H1 (cell line): ENCODE results near the gene ACHE. TPM values are rescaled to one million over a fixed set of nuclear protein-coding genes. Genes with fewer than 3 reads are reported as not detected.

Experiments
- CTCF ChIA-PET: fragments of 300-600 bp; sonication (Branson Sonifier 250); formaldehyde crosslinking; loops from one replicate; lab custom pipeline; 2021; ENCODE audit not compliant: partially characterized antibody; lab: Charles Lee
- POLR2A ChIA-PET: fragments of 300-600 bp; sonication (Branson Sonifier 250); formaldehyde crosslinking; loops from one replicate; lab custom pipeline; 2021; ENCODE audit warnings: inconsistent platforms; ENCODE audit not compliant: partially characterized antibody; lab: Charles Lee
- DNase-seq, 2 experiments: peaks; one replicate each; pipeline versions ENCODE4 v3.0.0 to v3.0.0-alpha.2; 2010 to 2022; ENCODE audit warnings: low spot score in 2 of 2, low read depth in 1 of 2, mixed read lengths in 1 of 2
- FAIRE-seq: peaks from 2 replicates; lab custom pipeline; 2011; peaks lifted over from hg19 to GRCh38; lab: Jason Lieb, UNC
- H2AFZ ChIP-seq: 2 replicates; pipeline ENCODE4 v1.8.1; 2012; ENCODE audit warnings: low read length, inconsistent platforms
- H2AK5ac ChIP-seq: 2 replicates; pipeline ENCODE4 v1.6.1; 2013; ENCODE audit warnings: low read depth, low read length
- H2BK120ac ChIP-seq: replicated peaks from 2 replicates; pipeline ENCODE3; 2013; ENCODE audit warnings: low read depth, low read length, inconsistent platforms
- H2BK12ac ChIP-seq: 2 replicates; pipeline ENCODE4 v1.6.1; 2013; ENCODE audit warnings: low read depth, low read length
- H2BK15ac ChIP-seq: 2 replicates; pipeline ENCODE4 v1.6.1; 2013; ENCODE audit warnings: low read length
- H2BK20ac ChIP-seq: 2 replicates; pipeline ENCODE4 v1.6.1; 2013; ENCODE audit warnings: low read length
- H2BK5ac ChIP-seq: 2 replicates; pipeline ENCODE4 v1.6.1; 2013; ENCODE audit warnings: low read depth, low read length
- H3K14ac ChIP-seq: 2 replicates; pipeline ENCODE4 v1.6.1; 2013; ENCODE audit warnings: inconsistent platforms; ENCODE audit not compliant: insufficient read length
- H3K18ac ChIP-seq: 2 replicates; pipeline ENCODE4 v1.6.1; 2013; ENCODE audit warnings: low read length; ENCODE audit errors: extremely low read depth
- H3K23ac ChIP-seq: 2 replicates; pipeline ENCODE4 v1.6.1; 2013; ENCODE audit warnings: inconsistent platforms; ENCODE audit not compliant: insufficient read length
- H3K23me2 ChIP-seq: 2 replicates; pipeline ENCODE4 v1.6.1; 2013; ENCODE audit warnings: low read depth, low read length
- H3K27ac ChIP-seq: 2 replicates; pipeline ENCODE4 v1.6.1; 2011; ENCODE audit warnings: low read depth, low read length, inconsistent platforms
- H3K27me3 ChIP-seq, 4 experiments: replicated peaks in 1 of 4; 1 replicate in 1 of 4; 2 replicates in 3 of 4; pipeline versions ENCODE4 v1.6.1 to v1.8.1; 2011 to 2013; ENCODE audit warnings: low read length in 3 of 4, mild to moderate bottlenecking in 3 of 4, inconsistent platforms in 2 of 4, mixed read lengths in 2 of 4, moderate library complexity in 1 of 4; ENCODE audit not compliant: control insufficient read depth in 3 of 4, insufficient read depth in 3 of 4; ENCODE audit errors: extremely low read depth in 1 of 4
- H3K36me3 ChIP-seq, 4 experiments: 2 replicates each; pipeline versions ENCODE4 v1.6.1 to v1.8.1; 2011 to 2013; ENCODE audit warnings: mild to moderate bottlenecking in 4 of 4, low read length in 3 of 4, moderate library complexity in 2 of 4, control low read depth in 1 of 4, inconsistent platforms in 1 of 4; ENCODE audit not compliant: insufficient read depth in 4 of 4, control insufficient read depth in 2 of 4
- H3K4ac ChIP-seq: replicated peaks from 2 replicates; pipeline ENCODE3; 2013; ENCODE audit warnings: low read length, low read depth, mixed read lengths, inconsistent platforms; ENCODE audit not compliant: insufficient read length
- H3K4me1 ChIP-seq, 4 experiments: replicated peaks in 1 of 4; 1 replicate in 1 of 4; 2 replicates in 3 of 4; pipeline versions ENCODE4 v1.6.1 to v1.8.1; 2011 to 2013; ENCODE audit warnings: low read length in 3 of 4, inconsistent platforms in 2 of 4, mixed read lengths in 1 of 4; ENCODE audit not compliant: insufficient read depth in 4 of 4, control insufficient read depth in 3 of 4
- H3K4me2 ChIP-seq, 2 experiments: 2 replicates each; pipeline versions ENCODE4 v1.6.1 to v1.8.1; 2011 to 2013; ENCODE audit warnings: low read depth in 2 of 2, low read length in 2 of 2, control low read depth in 1 of 2, inconsistent platforms in 1 of 2, mild to moderate bottlenecking in 1 of 2; ENCODE audit not compliant: insufficient read depth in 1 of 2
- H3K4me3 ChIP-seq, 4 experiments: fragments of 200-600, 300-600 bp in 1 of 4; sonication (generic), shearing (Covaris generic), sonication (Bioruptor Twin) in 1 of 4; 2 replicates each; pipeline versions ENCODE4 v1.5.1 to v1.8.1; 2011 to 2016; ENCODE audit warnings: low read length in 4 of 4, low read depth in 3 of 4, control low read depth in 2 of 4, inconsistent platforms in 2 of 4, mild to moderate bottlenecking in 2 of 4, mixed read lengths in 1 of 4, moderate library complexity in 1 of 4; ENCODE audit not compliant: insufficient read depth in 2 of 4; ENCODE audit errors: extremely low read depth in 1 of 4
- H3K56ac ChIP-seq: replicated peaks from 2 replicates; pipeline ENCODE3; 2013; ENCODE audit warnings: low read depth, mild to moderate bottlenecking, mixed read lengths, low read length, inconsistent platforms; ENCODE audit not compliant: insufficient read length
- H3K79me1 ChIP-seq: 2 replicates; pipeline ENCODE4 v1.6.1; 2013; ENCODE audit warnings: low read depth, low read length, control low read depth
- H3K79me2 ChIP-seq, 2 experiments: 2 replicates each; pipeline versions ENCODE4 v1.6.1 to v1.8.1; 2012 to 2013; ENCODE audit warnings: low read length in 2 of 2, mild to moderate bottlenecking in 2 of 2, inconsistent platforms in 1 of 2; ENCODE audit not compliant: insufficient read depth in 2 of 2, control insufficient read depth in 1 of 2
- H3K9ac ChIP-seq, 4 experiments: replicated peaks in 1 of 4; 1 replicate in 1 of 4; 2 replicates in 3 of 4; pipeline versions ENCODE4 v1.6.1 to v1.8.1; 2011 to 2013; ENCODE audit warnings: low read depth in 3 of 4, low read length in 3 of 4, control low read depth in 2 of 4, mild to moderate bottlenecking in 2 of 4, moderate library complexity in 2 of 4, inconsistent platforms in 1 of 4; ENCODE audit errors: extremely low read depth in 1 of 4
- H3K9me3 ChIP-seq, 2 experiments: 2 replicates each; pipeline versions ENCODE4 v1.6.1 to v1.8.1; 2012 to 2013; ENCODE audit warnings: mild to moderate bottlenecking in 2 of 2, moderate library complexity in 2 of 2, control low read depth in 1 of 2, inconsistent platforms in 1 of 2, low read depth in 1 of 2, low read length in 1 of 2, mixed read lengths in 1 of 2; ENCODE audit not compliant: insufficient read depth in 2 of 2
- H4K20me1 ChIP-seq, 2 experiments: replicated peaks in 1 of 2; 2 replicates each; pipeline versions ENCODE3 to v1.8.1; 2011 to 2013; ENCODE audit warnings: inconsistent platforms in 2 of 2, low read length in 2 of 2, mild to moderate bottlenecking in 1 of 2; ENCODE audit not compliant: insufficient read depth in 2 of 2, control insufficient read depth in 1 of 2
- H4K5ac ChIP-seq: 2 replicates; pipeline ENCODE4 v1.6.1; 2013; ENCODE audit warnings: low read length, low read depth, mixed read lengths, inconsistent platforms; ENCODE audit not compliant: insufficient read length
- H4K8ac ChIP-seq: 2 replicates; pipeline ENCODE4 v1.8.0; 2013; ENCODE audit warnings: mild to moderate bottlenecking, moderate library complexity, low read length, inconsistent platforms; ENCODE audit not compliant: insufficient read depth; ENCODE audit errors: extremely low read depth
- H4K91ac ChIP-seq: replicated peaks from 2 replicates; pipeline ENCODE3; 2013; ENCODE audit warnings: low read length, mixed read lengths, inconsistent platforms; ENCODE audit not compliant: insufficient read length
- ASH2L ChIP-seq: fragments of 200-600, 300-600 bp; sonication (generic); IDR thresholded peaks from one replicate; pipeline ENCODE4 v1.7.1; 2017; ENCODE audit warnings: low read length
- BACH1 ChIP-seq: IDR thresholded peaks from 2 replicates; pipeline ENCODE4 v1.6.1; 2012; ENCODE audit warnings: low read length, improper control_type of control experiment
- BRCA1 ChIP-seq: IDR thresholded peaks from 2 replicates; pipeline ENCODE4 v1.6.1; 2012; ENCODE audit warnings: low read depth, low read length, improper control_type of control experiment
- CEBPB ChIP-seq: IDR thresholded peaks from 2 replicates; pipeline ENCODE4 v1.6.1; 2012; ENCODE audit warnings: low read depth, low read length
- HDAC6 ChIP-seq: IDR thresholded peaks from one replicate; pipeline ENCODE4 v1.7.1; 2012; ENCODE audit warnings: low read depth, mild to moderate bottlenecking, inconsistent platforms, low read length, moderate library complexity
- KDM4A ChIP-seq: IDR thresholded peaks from one replicate; pipeline ENCODE4 v1.7.1; 2012; ENCODE audit warnings: low read depth, mild to moderate bottlenecking, moderate library complexity, low read length, inconsistent platforms; ENCODE audit not compliant: severe bottlenecking
- MAFK ChIP-seq: IDR thresholded peaks from 2 replicates; pipeline ENCODE4 v1.6.1; 2012; ENCODE audit warnings: low read depth, mild to moderate bottlenecking, improper control_type of control experiment, low read length
- RFX5 ChIP-seq: IDR thresholded peaks from 2 replicates; pipeline ENCODE4 v1.6.1; 2011; ENCODE audit warnings: low read depth, low read length, improper control_type of control experiment, borderline replicate concordance
- SIRT6 ChIP-seq: IDR thresholded peaks from one replicate; pipeline ENCODE4 v1.7.1; 2012; ENCODE audit warnings: low read length, inconsistent platforms
- SP2 ChIP-seq: IDR thresholded peaks from 2 replicates; pipeline ENCODE4 v1.6.1; 2012; ENCODE audit warnings: mild to moderate bottlenecking, low read length, inconsistent platforms
- SRF ChIP-seq: IDR thresholded peaks from 2 replicates; pipeline ENCODE4 v1.6.1; 2011; ENCODE audit warnings: mild to moderate bottlenecking, low read depth, low read length, moderate library complexity
- WGBS, 2 experiments: shearing (Covaris generic) in 1 of 2; methylation state at CpG; one replicate each; pipeline versions ENCODE4 v1.1.6 to v1.1.7; 2013 to 2015; ENCODE audit warnings: low lambda C conversion rate in 2 of 2, mixed read lengths in 2 of 2, inconsistent platforms in 1 of 2, low coverage in 1 of 2, missing lambda C conversion rate in 1 of 2; ENCODE audit not compliant: insufficient replicate concordance in 2 of 2, insufficient coverage in 1 of 2, insufficient read length in 1 of 2; ENCODE audit errors: extremely low coverage in 1 of 2, missing lambda C conversion rate in 1 of 2; 5-methylcytosine and 5-hydroxymethylcytosine counted together
- polyA plus RNA-seq, 7 experiments: library from polyadenylated mRNA; depleted of rRNA in 3 of 7; stranded (reverse) in 5 of 7; unstranded in 2 of 7; fragments of >200 nt in 5 of 7; fragments of 200-250 nt in 2 of 7; gene quantifications; 1 replicate in 5 of 7; 2 replicates in 1 of 7; 4 replicates in 1 of 7; pipeline versions ENCODE4 v1.2.1 to v1.2.3, GENCODE V29; 2011 to 2013; ENCODE audit warnings: missing spikeins in 2 of 7, mixed read lengths in 2 of 7
- total RNA-seq: library from RNA; stranded (reverse); fragmentation: NEBNext Ultra II Directional; extraction: Animal tissue kit (Norgen Biotek cat#: 25700); gene quantifications from 2 replicates; pipeline ENCODE4 v1.2.1, GENCODE V29; 2021
- TF ChIP-seq, protein P1 (sequence below): IDR thresholded peaks from 2 replicates; pipeline ENCODE4 v1.6.1; 2012; ENCODE audit warnings: inconsistent platforms

Gene ACHE
- total and polyA plus RNA-seq, 2 of the 8 experiments (the other 6 are each of a cell fraction or from before 2014, with no cell fraction given) = 1.4 to 4.3 TPM

DNA sequence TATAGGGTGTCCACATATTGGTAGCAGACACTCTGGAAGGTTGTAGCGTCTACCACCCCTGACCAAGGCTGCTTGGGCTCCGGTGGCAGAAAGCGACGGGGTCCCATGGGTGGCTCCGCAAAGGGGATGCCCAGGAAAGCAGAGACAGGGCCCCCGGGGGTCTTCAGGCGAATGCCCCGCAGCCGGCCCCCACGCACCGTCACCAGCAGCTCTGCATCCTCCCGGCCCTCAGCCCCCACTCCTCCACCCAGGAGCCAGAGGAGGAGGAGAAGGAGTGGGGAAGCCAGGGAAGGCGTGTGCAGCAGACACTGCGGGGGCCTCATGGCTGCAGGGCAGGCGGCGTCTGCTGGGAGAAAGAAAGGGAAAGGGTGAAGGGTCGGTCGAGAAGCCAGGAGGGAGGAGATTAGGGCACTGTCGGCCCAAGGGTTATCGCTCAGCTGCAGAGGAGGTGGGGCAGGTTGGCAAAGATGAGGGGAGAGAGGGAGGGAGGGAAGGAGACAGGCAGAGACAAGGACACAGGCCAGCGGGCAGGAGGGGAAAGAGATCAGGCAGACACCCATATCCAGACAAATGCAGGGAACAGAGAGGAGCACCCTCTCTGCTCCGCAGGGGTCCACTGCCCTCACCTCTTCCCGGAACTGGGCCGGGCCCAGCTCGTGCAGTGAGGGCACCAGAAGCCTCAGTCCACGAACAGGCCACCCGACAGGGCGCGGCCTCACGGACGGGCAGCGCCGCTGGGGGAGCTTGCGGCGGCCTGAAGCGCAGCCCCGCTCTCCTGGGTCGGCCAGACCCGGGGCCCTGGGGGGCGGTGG, 1.6 kb downstream of the ACHE start:
- 49% methylated on average over 29 of the region's 40 CpGs; no CpG with 5 or more reads in 1 of the 2 experiments for WGBS, 2 experiments
- Histone ChIP-seq H2BK12ac (peak overlapping the region; percentile 53; the same call in 1 of the 2 replicates), H3K4me3 (peak overlapping the region in 3 of 4 experiments; percentile 38 to 73 (median 47); a peak in 6 of 8 replicates), H3K9me3 (no peaks in the 10 kb centered on the region), H3K79me1 (no peaks in the 10 kb centered on the region), H4K8ac (no peak overlapping the region), H3K4ac (no peak overlapping the region), H3K4me1 (peaks cover 0 to 10% (median 6%) of the 10 kb centered on the region in 4 experiments; a peak in 6 of 7 replicates), H2AK5ac (no peak overlapping the region), H2BK15ac (0 out of 2 replicates have a peak overlapping the region, but pooled peaks have one; percentile 88), H3K79me2 (no peaks in the 10 kb centered on the region), H3K23ac (no peak overlapping the region), H3K4me2 (peak overlapping the region; percentile 74 to 78; a peak in 3 of 4 replicates), H2BK20ac (no peak overlapping the region), H3K9ac (no peak overlapping the region), H2BK120ac (no peak overlapping the region), H3K27me3 (peaks cover 15 to 35% (median 19%) of the 10 kb centered on the region in 4 experiments), H3K14ac (no peak overlapping the region), H4K91ac (no peak overlapping the region), H2BK5ac (no peak overlapping the region; the same call in 1 of the 2 replicates), H3K18ac (peak overlapping the region; percentile 32; the same call in 1 of the 2 replicates), H4K5ac (no peak overlapping the region), H3K23me2 (peaks cover 12% of the 10 kb centered on the region; the same call in 1 of the 2 replicates), H2AFZ (no peak overlapping the region), H4K20me1 (peaks cover 0 to 5% of the 10 kb centered on the region in 2 experiments), H3K36me3 (no peaks in the 10 kb centered on the region), H3K56ac (no peak overlapping the region), H3K27ac (no peak overlapping the region)
- FAIRE-seq (no peak), DNase-seq (no peak)
- CTCF ChIA-PET = interaction anchor here (0.5 to 2.9 kb wide), 33 partner anchors 9 to 350 kb away, joined by 3 to 21 read pairs (median 4); partner anchors contain the start of genes MUC12, MUC17 and MUC3A
- POLR2A ChIA-PET = interaction anchor here (0.6 to 1.8 kb wide), 8 partner anchors 12 to 191 kb away, joined by 3 to 7 read pairs (median 4); partner anchors contain the start of genes MUC3A, SRRT, TRIM56 and TRIP6
- TF ChIP-seq SP2 = no peak
- no peak for TF ChIP-seq MAFK
- no peak for TF ChIP-seq HDAC6
- TF ChIP-seq CEBPB = no peak
- TF ChIP-seq SIRT6 = no peak
- TF ChIP-seq RFX5 = no peak
- TF ChIP-seq, protein P1, sequence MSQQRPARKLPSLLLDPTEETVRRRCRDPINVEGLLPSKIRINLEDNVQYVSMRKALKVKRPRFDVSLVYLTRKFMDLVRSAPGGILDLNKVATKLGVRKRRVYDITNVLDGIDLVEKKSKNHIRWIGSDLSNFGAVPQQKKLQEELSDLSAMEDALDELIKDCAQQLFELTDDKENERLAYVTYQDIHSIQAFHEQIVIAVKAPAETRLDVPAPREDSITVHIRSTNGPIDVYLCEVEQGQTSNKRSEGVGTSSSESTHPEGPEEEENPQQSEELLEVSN = no peak
- TF ChIP-seq SRF = no peak
- TF ChIP-seq BRCA1 = no peak
- no peak for TF ChIP-seq ASH2L
- TF ChIP-seq KDM4A = no peak
- no peak for TF ChIP-seq BACH1
